ENCODE data around the gene PITPNM3. TPM values are rescaled to one million over a fixed set of nuclear protein-coding genes. Genes with fewer than 3 reads are reported as not detected.

The PITPNM3 gene
- total RNA-seq, 2 experiments from 2014 or later: 0.38 to 0.67 TPM

DNA sequence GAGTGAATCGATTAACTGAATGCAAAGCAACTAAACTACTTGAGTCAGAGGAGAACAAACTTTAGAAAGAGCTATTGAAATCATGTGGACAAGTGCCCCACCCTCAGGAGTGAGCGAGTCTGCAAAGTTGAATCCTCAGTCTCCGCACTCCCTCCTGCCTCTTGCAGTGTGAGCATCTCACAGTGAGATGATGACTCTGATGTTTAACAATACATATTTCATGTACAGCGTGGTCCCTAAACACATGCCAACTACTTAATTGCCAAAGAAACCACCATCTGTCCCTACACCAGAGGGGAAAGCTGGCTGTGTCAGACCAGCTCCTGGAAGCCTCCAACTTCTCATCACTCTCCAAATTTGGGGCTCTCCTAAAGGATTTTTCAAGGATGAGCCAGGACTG, 80.9 kb downstream of the PITPNM3 start:
- no peaks in the 10 kb centered on the region for H3K4me1 Mint-ChIP-seq (ENCODE audit: low read depth)
- no peaks in the 10 kb centered on the region for H3K36me3 Mint-ChIP-seq (ENCODE audit: low read depth)
- CTCF ChIA-PET: interaction anchor here (0.9 to 1.1 kb wide), 2 partner anchors 27 to 100 kb away, joined by 3 read pairs; no protein-coding TSS in a partner anchor
- no peak overlapping the region for H3K4me3 Mint-ChIP-seq
- H3K27me3 Mint-ChIP-seq (ENCODE audit: low read depth): no peaks in the 10 kb centered on the region
- H3K9me3 Mint-ChIP-seq: no peaks in the 10 kb centered on the region
- H3K27ac Mint-ChIP-seq: no peak overlapping the region
- intact Hi-C loops (cut with micrococcal nuclease): no loop called here
- DNase-seq: no peak

DNA sequence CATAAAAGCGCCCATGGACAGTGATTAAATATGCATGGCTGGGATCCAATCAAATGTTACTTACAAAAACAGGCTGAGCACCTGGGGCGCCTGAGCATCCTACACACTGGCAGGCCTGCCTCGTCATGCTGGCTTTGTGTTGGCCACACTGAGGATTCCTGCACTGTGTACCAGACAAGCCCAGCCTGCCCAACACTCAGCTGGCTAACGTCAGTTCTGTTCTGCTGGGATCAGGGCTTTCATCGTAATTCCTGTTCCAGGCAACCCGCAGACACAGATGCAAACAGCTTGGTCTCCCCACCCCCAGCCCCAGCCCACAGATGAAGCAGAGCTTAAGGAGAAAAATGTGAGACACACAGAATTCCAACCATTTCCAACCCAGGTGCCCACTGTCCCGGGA, 81.4 kb downstream of the PITPNM3 start:
- H3K27me3 Mint-ChIP-seq (ENCODE audit: low read depth): no peaks in the 10 kb centered on the region
- no peaks in the 10 kb centered on the region for H3K36me3 Mint-ChIP-seq (ENCODE audit: low read depth)
- H3K4me3 Mint-ChIP-seq: no peak overlapping the region
- no peak overlapping the region for H3K27ac Mint-ChIP-seq
- no peaks in the 10 kb centered on the region for H3K4me1 Mint-ChIP-seq (ENCODE audit: low read depth)
- intact Hi-C loops (cut with micrococcal nuclease): loop anchor here (5.0 kb wide), 1 partner anchor 72 kb away; no protein-coding TSS in a partner anchor
- CTCF ChIA-PET: interaction anchor here (0.9 to 1.1 kb wide), 2 partner anchors 26 to 100 kb away, joined by 3 read pairs; no protein-coding TSS in a partner anchor
- DNase-seq: no peak
- H3K9me3 Mint-ChIP-seq: no peaks in the 10 kb centered on the region

DNA sequence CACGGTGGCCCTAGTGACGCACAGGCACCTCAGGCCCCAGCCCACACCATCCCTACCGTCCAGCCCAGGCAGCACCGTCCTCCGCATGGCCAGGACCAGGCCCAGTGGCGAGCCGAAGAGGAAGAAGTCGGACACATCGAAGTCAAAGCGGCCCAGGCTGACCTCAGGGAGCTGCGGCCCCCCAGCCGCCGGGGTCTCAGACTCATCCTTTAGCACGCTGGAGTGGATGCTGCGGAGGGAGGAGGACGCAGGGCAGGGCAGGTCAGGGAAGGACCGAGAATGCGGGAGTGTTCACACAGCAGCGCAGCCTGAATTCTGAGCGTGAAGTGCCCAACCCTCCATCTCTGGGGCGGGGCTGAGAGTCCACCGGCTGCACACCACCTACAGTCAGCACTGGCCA, 82.0 kb downstream of the PITPNM3 start:
- Mint-ChIP-seq H3K4me1 (ENCODE audit: low read depth) (no peaks in the 10 kb centered on the region), H3K27me3 (ENCODE audit: low read depth) (no peaks in the 10 kb centered on the region), H3K36me3 (ENCODE audit: low read depth) (no peaks in the 10 kb centered on the region), H3K4me3 (no peak overlapping the region), H3K9me3 (no peaks in the 10 kb centered on the region), H3K27ac (no peak overlapping the region)
- CTCF ChIA-PET: interaction anchor here (1.1 to 1.6 kb wide), 2 partner anchors 99 to 123 kb away, joined by 3 to 5 read pairs; no protein-coding TSS in a partner anchor
- DNase-seq: no peak
- intact Hi-C loops (cut with micrococcal nuclease): loop anchor here (5.0 kb wide), 1 partner anchor 73 kb away; no protein-coding TSS in a partner anchor

DNA sequence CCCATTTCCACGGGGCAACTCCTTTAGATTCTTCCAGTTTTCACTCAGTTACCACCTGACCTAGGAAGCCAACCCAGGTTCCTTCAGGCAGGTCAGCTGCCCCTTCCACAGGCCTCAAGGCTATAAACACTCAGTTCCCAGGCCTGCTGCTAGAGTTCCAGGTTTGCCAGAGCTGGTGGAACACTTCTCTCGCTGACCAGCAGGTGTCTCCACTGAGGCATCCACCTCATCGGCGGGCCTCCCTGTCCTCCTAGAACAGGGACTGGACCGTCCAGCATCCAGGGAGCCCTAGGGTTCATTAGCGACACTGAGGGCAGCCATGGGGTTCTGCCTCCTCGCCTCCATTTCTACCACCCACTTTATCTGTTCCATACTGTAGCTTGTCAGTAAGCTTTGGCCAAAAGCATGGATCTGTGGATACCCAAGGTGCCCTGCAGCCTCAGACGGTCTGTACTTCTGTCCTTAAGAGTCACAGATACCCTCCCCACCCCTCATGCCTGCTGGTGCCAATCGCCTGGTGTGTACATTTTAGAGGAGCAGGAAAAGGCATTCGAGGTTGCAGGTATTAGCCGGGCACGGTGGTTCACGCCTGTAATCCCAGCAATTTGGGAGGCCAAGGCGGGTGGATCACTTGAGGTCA, 83.1 kb downstream of the PITPNM3 start:
- intact Hi-C loops (cut with micrococcal nuclease): loop anchor here (5.0 kb wide), 1 partner anchor 74 kb away; no protein-coding TSS in a partner anchor
- CTCF ChIA-PET: interaction anchor here (0.5 to 3.0 kb wide), 17 partner anchors 8 to 318 kb away, joined by 3 to 17 read pairs (median 3); partner anchors contain the start of gene XAF1
- Mint-ChIP-seq H3K27me3 (ENCODE audit: low read depth) (no peaks in the 10 kb centered on the region), H3K36me3 (ENCODE audit: low read depth) (no peaks in the 10 kb centered on the region), H3K9me3 (no peaks in the 10 kb centered on the region), H3K4me1 (ENCODE audit: low read depth) (no peaks in the 10 kb centered on the region), H3K27ac (no peak overlapping the region), H3K4me3 (no peak overlapping the region)
- peak; percentile 81 for DNase-seq

DNA sequence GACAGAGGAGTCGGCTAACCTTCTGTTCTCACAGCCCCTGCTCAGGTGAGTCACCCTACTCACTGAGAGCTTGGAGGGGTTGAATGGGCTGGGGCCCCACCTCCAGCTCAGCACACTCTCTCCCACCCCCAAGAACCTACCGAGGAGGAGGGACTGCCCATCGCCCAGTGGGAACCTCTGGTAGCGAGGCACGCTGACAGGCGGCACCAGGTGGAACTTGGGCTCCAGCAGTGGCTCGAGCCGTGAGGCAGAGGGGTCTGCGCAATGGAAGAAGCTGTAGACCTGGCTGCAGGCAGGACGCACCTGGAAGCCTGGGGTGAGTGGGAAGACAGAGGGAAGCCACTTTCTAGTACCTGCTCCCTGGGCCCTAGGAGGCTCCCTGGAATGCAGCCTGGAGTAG, 83.8 kb downstream of the PITPNM3 start:
- H3K9me3 Mint-ChIP-seq: no peaks in the 10 kb centered on the region
- intact Hi-C loops (cut with micrococcal nuclease): loop anchor here (5.0 kb wide), 1 partner anchor 75 kb away; no protein-coding TSS in a partner anchor
- no peaks in the 10 kb centered on the region for H3K4me1 Mint-ChIP-seq (ENCODE audit: low read depth)
- H3K27me3 Mint-ChIP-seq (ENCODE audit: low read depth): no peaks in the 10 kb centered on the region
- CTCF ChIA-PET: interaction anchor here (0.6 to 3.0 kb wide), 9 partner anchors 8 to 531 kb away, joined by 3 to 17 read pairs (median 4); no protein-coding TSS in a partner anchor
- DNase-seq: no peak
- H3K4me3 Mint-ChIP-seq: no peak overlapping the region
- no peak overlapping the region for H3K27ac Mint-ChIP-seq
- no peaks in the 10 kb centered on the region for H3K36me3 Mint-ChIP-seq (ENCODE audit: low read depth)

DNA sequence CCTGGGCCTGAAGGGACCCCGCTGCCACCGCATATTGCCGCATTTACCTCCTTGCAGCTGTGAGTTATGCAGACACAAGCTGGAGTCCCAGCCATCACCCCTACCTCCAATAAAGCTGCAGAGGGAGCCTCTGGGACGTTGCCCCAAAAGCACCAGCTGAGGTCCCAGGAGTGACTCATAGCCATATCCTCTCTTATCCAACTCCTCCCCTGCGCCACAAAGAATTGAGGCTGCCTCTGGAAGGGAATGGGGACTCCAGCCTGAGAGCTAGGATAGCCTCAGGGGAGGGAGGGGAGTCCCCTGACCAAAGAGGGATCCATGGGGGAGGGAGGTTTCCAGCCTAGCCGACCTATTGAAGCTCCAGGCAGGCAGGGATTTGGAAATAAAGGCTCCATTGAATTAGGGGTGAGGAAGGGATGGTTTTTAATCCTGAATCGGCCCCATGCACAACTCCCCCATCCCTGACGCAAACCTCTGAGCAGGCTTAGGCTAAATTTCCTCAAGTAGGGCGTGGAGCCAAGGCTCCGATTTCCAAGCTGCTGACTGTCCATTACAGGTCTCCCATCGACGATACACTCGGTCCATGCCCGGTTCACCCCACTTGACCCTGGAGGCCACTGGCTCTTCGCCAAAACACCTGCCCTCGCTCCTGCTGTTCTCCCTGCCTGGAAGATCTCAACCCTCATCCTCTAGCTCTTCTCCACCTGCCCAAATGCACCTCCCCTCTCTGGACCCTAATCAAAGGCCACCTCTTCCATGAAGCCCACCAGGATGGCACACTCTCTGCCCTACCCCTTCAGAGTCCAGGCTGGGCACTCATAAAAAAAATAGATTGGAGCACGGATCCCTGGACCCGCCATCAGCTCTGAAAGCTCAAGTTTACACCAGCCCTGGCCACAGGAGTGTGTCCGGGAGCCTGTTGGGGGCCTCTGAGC, 84.6 kb downstream of the PITPNM3 start:
- Mint-ChIP-seq H3K27ac (no peak overlapping the region), H3K36me3 (ENCODE audit: low read depth) (no peaks in the 10 kb centered on the region), H3K9me3 (no peaks in the 10 kb centered on the region), H3K4me3 (no peak overlapping the region), H3K4me1 (ENCODE audit: low read depth) (no peaks in the 10 kb centered on the region), H3K27me3 (ENCODE audit: low read depth) (no peaks in the 10 kb centered on the region)
- intact Hi-C loops (cut with micrococcal nuclease): loop anchor here (5.0 kb wide), 1 partner anchor 76 kb away; no protein-coding TSS in a partner anchor
- CTCF ChIA-PET: interaction anchor here (0.6 to 3.0 kb wide), 6 partner anchors 10 to 531 kb away, joined by 3 to 17 read pairs (median 4); no protein-coding TSS in a partner anchor
- no peak for DNase-seq

DNA sequence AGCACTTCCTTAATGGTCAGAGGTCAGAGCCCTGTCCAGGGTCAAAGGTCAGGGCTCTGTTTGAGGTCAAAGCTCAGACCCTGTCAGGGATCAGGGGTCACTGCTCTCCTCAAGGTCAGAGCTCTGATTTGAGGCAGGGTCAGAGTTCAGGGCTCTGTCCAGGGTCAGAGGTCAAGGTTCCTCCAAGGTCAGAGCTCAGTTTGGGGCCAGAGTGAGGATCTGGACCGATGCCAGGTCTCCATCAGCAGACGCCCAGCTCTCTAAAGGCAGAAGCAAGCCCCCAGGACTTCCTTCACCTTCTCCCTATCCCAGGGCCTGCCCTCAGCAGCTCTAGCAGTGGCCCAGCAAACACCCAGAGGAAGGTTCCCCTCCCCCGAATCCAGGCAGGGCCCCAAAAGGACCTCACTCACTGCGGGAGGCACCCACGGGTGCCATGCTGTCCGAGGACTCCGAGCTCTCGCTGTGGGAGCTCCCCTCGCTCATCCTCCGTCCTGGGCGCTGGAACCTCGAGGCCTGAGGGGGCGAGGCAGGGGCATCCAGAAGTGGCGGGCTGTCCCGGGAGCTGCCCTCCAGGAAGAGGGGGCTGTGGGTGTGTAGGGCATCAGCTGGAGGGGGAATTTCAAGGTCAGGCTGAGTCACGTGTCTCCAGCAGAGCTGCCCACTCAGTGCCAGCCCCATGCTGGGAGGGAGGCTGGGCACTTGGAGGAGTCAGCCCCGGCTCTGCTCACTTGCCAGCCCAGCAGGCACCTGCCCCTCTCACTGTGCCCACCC, 85.4 kb downstream of the PITPNM3 start:
- Mint-ChIP-seq H3K4me1 (ENCODE audit: low read depth) (no peaks in the 10 kb centered on the region), H3K36me3 (ENCODE audit: low read depth) (no peaks in the 10 kb centered on the region), H3K4me3 (no peak overlapping the region), H3K9me3 (no peaks in the 10 kb centered on the region), H3K27me3 (ENCODE audit: low read depth) (no peaks in the 10 kb centered on the region), H3K27ac (no peak overlapping the region)
- no peak for DNase-seq
- CTCF ChIA-PET: interaction anchor here (1.0 to 3.0 kb wide), 3 partner anchors 10 to 63 kb away, joined by 3 to 17 read pairs (median 5); no protein-coding TSS in a partner anchor
- intact Hi-C loops (cut with micrococcal nuclease): loop anchor here (5.0 kb wide), 1 partner anchor 76 kb away; no protein-coding TSS in a partner anchor

DNA sequence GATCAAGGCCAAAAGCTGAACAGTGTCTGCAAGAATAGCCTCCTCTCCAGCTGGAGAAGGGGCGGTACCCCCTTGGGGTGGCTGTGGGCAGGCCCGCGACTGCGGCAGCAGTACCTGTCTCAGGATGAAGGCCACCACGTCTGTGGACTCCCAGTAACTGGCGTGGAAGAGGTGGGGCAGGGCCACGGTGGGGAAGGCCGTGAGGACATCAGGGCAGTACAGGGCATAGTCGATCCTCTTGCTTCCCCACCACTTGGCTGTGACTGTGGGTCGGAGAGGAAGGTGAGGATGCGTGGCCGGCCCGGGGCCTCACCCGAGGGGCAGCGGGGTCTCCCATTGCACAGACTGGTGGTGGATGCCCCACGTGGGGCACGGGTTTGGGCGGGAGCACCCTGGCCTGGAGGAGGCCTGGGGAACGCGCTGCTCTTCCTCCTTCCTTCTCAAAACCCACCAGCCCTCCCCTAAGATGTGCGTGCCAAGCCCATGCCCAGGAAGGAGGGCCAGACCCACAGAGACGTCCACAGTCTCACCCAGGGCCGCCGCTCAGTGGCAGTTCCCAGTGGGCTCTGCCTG, 86.1 kb downstream of the PITPNM3 start:
- intact Hi-C loops (cut with micrococcal nuclease): loop anchor here (5.0 kb wide), 1 partner anchor 77 kb away; no protein-coding TSS in a partner anchor
- CTCF ChIA-PET: no interaction called here
- no peaks in the 10 kb centered on the region for H3K27me3 Mint-ChIP-seq (ENCODE audit: low read depth)
- H3K4me3 Mint-ChIP-seq: no peak overlapping the region
- no peaks in the 10 kb centered on the region for H3K9me3 Mint-ChIP-seq
- DNase-seq: no peak
- H3K36me3 Mint-ChIP-seq (ENCODE audit: low read depth): no peaks in the 10 kb centered on the region
- no peaks in the 10 kb centered on the region for H3K4me1 Mint-ChIP-seq (ENCODE audit: low read depth)
- no peak overlapping the region for H3K27ac Mint-ChIP-seq

DNA sequence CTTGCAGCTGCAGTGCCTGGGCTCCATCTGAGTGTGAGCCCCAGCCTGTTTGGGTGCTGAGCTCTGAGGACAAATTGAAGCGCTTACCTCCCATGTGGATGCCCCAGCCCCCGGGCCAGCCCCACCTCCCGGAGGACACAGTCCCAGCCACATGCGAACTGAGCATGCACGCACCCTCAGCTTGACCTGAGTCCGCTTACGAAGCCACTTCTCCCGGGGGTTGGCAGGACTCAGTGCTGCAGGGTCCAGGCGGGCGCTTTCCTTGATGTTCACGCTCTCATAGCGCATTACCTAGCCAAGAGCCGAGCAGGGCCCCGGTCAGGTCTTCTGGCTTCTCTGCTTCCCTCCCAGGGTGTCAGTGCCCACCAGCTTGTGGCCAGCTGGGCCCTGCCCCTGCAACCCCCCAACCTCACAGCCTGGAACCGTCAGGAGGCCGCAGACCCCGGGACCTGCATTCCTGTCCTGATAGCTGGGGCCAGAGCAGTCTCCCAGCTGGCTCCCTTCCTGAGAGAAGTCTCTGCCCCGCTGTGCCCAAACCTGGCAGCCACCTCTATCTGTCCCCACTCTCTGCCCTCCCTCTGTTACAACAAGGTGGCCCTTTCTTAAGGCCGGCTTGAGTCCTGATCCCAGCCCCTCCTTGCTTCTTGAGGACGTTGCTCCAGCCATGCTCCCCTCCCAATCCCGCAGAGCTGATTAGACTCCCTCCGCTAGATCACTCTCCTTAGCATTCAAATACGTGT, 88.1 kb downstream of the PITPNM3 start:
- Mint-ChIP-seq H3K36me3 (ENCODE audit: low read depth) (no peaks in the 10 kb centered on the region), H3K27ac (no peak overlapping the region), H3K9me3 (no peaks in the 10 kb centered on the region), H3K4me3 (no peak overlapping the region), H3K4me1 (ENCODE audit: low read depth) (no peaks in the 10 kb centered on the region), H3K27me3 (ENCODE audit: low read depth) (no peaks in the 10 kb centered on the region)
- intact Hi-C loops (cut with micrococcal nuclease): no loop called here
- no peak for DNase-seq
- CTCF ChIA-PET: no interaction called here

DNA sequence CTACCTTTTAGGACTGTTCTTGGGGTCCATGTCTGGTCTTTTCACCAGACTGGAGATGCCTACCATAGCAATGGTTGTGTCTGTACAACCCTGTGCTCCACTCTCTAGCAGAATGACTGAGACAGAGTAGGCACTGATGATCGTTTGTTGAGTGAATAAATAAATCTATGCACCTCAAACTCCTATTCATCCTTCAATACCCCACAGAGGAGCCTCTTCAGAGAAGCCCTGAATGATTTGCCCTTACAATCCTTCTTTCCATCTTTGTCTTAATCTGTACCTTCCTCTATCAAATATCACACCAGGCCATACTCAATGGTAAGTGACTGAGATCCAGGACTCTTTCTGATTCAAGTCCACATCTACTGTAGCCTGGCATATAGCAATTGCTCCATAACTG, 88.8 kb downstream of the PITPNM3 start:
- intact Hi-C loops (cut with micrococcal nuclease): no loop called here
- no peak overlapping the region for H3K4me3 Mint-ChIP-seq
- no peaks in the 10 kb centered on the region for H3K27me3 Mint-ChIP-seq (ENCODE audit: low read depth)
- H3K9me3 Mint-ChIP-seq: no peaks in the 10 kb centered on the region
- H3K36me3 Mint-ChIP-seq (ENCODE audit: low read depth): no peaks in the 10 kb centered on the region
- CTCF ChIA-PET: no interaction called here
- no peaks in the 10 kb centered on the region for H3K4me1 Mint-ChIP-seq (ENCODE audit: low read depth)
- no peak for DNase-seq
- H3K27ac Mint-ChIP-seq: no peak overlapping the region

Data from activated naive CD4-positive, alpha-beta T cell treated with anti-CD3 and anti-CD28 coated beads for 36 hours (primary cell).